CD4-positive, alpha-beta T cell (primary cell): Measurements from ENCODE around the gene GADL1. TPM values are rescaled to one million over a fixed set of nuclear protein-coding genes. Genes with fewer than 3 reads are reported as not detected.
A peak's percentile ranks its signal among the peaks of the same experiment; 100 is the strongest.

Source experiments
- ATAC-seq: fragments of 200-7000 bp; cut with Tn5 transposase; one replicate; pipeline ENCODE4 v1.10.0; 2022; ENCODE audit warnings: mild to moderate bottlenecking; ENCODE audit not compliant: poor library complexity
- CTCF ChIA-PET: fragments of 350-600 bp; sonication (Branson Sonifier 250); formaldehyde crosslinking; loops from one replicate; lab custom pipeline; 2021; ENCODE audit warnings: antibody characterized with exemption, inconsistent platforms; lab: Charles Lee
- POLR2A ChIA-PET: fragments of 350-600 bp; sonication (Branson Sonifier 250); formaldehyde crosslinking; loops from one replicate; lab custom pipeline; 2021; ENCODE audit warnings: antibody characterized with exemption, inconsistent platforms; lab: Charles Lee
- DNase-seq, 14 experiments: peaks; one replicate each; pipeline ENCODE4 v3.0.0-alpha.2; 2013 to 2020; ENCODE audit warnings: mixed read lengths in 2 of 14
- H3K27ac ChIP-seq, 2 donors: one replicate each; pipeline versions ENCODE4 v1.5.1 to v1.7.0; 2013; ENCODE audit warnings: low read length in 2 of 2, low read depth in 1 of 2, mild to moderate bottlenecking in 1 of 2
- H3K27me3 ChIP-seq, 2 experiments: 1 replicate in 1 of 2; 2 replicates in 1 of 2; pipeline versions ENCODE4 v1.6.1 to v1.7.0; 2013; ENCODE audit warnings: low read length in 2 of 2, control low read depth in 1 of 2, mild to moderate bottlenecking in 1 of 2, moderate library complexity in 1 of 2; ENCODE audit not compliant: insufficient read depth in 2 of 2, control insufficient read depth in 1 of 2
- H3K36me3 ChIP-seq: one replicate; pipeline ENCODE4 v1.6.1; 2013; ENCODE audit warnings: low read length, control low read depth; ENCODE audit not compliant: insufficient read depth
- H3K4me1 ChIP-seq: one replicate; pipeline ENCODE4 v1.6.1; 2013; ENCODE audit warnings: low read length, control low read depth; ENCODE audit not compliant: insufficient read depth
- H3K4me3 ChIP-seq: one replicate; pipeline ENCODE4 v1.5.1; 2013; ENCODE audit warnings: mild to moderate bottlenecking, low read length, moderate library complexity
- H3K9me3 ChIP-seq, 2 experiments: 1 replicate in 1 of 2; 2 replicates in 1 of 2; pipeline versions ENCODE4 v1.6.1 to v1.7.0; 2013; ENCODE audit warnings: low read length in 2 of 2, mild to moderate bottlenecking in 2 of 2, control low read depth in 1 of 2, moderate library complexity in 1 of 2; ENCODE audit not compliant: control insufficient read depth in 1 of 2, insufficient read depth in 1 of 2
- H3K27ac Mint-ChIP-seq: one replicate; pipeline ENCODE4 v1.8.0; 2020; ENCODE audit warnings: mixed read lengths
- H3K27me3 Mint-ChIP-seq: one replicate; pipeline ENCODE4 v1.8.0; 2021; ENCODE audit warnings: mixed read lengths
- H3K36me3 Mint-ChIP-seq: one replicate; pipeline ENCODE4 v1.8.0; 2021; ENCODE audit warnings: low read depth, mixed read lengths
- H3K4me1 Mint-ChIP-seq: one replicate; pipeline ENCODE4 v1.8.0; 2021; ENCODE audit warnings: low read depth, mixed read lengths
- H3K4me3 Mint-ChIP-seq: one replicate; pipeline ENCODE4 v1.8.0; 2020; ENCODE audit warnings: mild to moderate bottlenecking, mixed read lengths
- H3K9me3 Mint-ChIP-seq: one replicate; pipeline ENCODE4 v1.8.0; 2020; ENCODE audit warnings: mixed read lengths
- intact Hi-C, 2 experiments: fragments of 100-400 bp; cut with DNase I in 1 of 2; cut with micrococcal nuclease in 1 of 2; formaldehyde crosslinking; loops; one replicate each; pipeline versions ENCODE4 v1.15.1 to v1.9.0; 2023 to 2025; cut with DNase I, micrococcal nuclease
- total RNA-seq, 174 experiments: library from RNA in 2 of 174; stranded (reverse) in 2 of 174; gene quantifications; one replicate each; pipeline ENCODE4 v1.2.3 and lab custom pipeline; 2021 to 2026
- TF ChIP-seq, protein P1 (sequence below): fragments of 200-600 bp; IDR thresholded peaks from one replicate; pipeline ENCODE4 v1.8.0; 2022; ENCODE audit warnings: antibody characterized with exemption, mild to moderate bottlenecking

Gene GADL1
- total RNA-seq, 2 experiments from 2014 or later: not detected

DNA sequence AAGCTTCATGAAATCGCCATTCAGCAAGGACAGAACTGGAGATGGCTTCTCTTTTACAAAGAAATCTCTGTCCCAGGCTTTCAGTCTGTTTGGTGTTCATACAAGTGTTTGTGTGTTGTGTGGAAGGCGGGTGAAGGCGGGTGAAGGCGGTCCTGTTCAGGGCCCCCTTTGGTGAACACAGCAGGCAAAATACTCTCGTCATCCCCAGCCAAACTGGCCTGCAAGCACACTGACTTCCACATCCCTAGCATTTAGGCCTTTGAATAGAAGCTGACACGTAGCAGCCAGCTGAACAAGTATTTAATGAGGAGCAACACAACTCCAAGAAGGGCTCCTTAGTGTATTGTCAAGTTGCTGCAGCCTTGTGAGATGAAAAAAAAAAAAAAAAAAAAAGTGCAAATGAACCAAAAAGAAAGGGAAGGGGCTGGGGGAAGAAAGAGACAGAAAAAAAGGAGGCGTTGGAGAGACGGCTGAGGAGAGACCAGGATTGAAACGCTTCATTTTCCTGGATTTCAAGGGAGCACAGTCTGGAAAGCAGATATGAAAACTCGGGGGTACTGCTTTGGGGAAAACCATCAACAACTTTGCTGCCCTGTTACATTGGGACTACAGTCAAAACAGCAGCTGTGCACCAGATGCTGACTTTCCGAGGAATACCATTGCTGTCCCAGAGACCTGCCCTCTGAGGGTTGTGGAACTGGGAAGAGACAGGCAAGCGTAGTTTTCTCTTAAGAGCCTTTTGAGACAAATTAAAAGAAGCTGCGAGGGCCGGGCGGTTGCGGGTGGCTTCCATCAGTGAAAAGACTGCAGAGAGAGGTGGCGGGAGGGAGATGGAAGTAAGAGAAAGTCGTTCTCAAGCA lies 213.4 kb downstream of the GADL1 start:
- Histone ChIP-seq H3K27ac (peak overlapping the region in 1 of 2 donors; percentile 19), H3K27me3 (no peaks in the 10 kb centered on the region), H3K4me3 (no peak overlapping the region), H3K9me3 (no peaks in the 10 kb centered on the region), H3K36me3 (peaks cover 72% of the 10 kb centered on the region), H3K4me1 (peaks cover 56% of the 10 kb centered on the region)
- H3K27ac Mint-ChIP-seq: peak overlapping the region; percentile 86
- H3K27me3 Mint-ChIP-seq: no peaks in the 10 kb centered on the region
- TF ChIP-seq, protein P1, sequence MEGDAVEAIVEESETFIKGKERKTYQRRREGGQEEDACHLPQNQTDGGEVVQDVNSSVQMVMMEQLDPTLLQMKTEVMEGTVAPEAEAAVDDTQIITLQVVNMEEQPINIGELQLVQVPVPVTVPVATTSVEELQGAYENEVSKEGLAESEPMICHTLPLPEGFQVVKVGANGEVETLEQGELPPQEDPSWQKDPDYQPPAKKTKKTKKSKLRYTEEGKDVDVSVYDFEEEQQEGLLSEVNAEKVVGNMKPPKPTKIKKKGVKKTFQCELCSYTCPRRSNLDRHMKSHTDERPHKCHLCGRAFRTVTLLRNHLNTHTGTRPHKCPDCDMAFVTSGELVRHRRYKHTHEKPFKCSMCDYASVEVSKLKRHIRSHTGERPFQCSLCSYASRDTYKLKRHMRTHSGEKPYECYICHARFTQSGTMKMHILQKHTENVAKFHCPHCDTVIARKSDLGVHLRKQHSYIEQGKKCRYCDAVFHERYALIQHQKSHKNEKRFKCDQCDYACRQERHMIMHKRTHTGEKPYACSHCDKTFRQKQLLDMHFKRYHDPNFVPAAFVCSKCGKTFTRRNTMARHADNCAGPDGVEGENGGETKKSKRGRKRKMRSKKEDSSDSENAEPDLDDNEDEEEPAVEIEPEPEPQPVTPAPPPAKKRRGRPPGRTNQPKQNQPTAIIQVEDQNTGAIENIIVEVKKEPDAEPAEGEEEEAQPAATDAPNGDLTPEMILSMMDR: no peak
- peaks cover 96% of the 10 kb centered on the region for H3K4me1 Mint-ChIP-seq
- H3K36me3 Mint-ChIP-seq: peaks cover 97% of the 10 kb centered on the region
- H3K9me3 Mint-ChIP-seq: no peaks in the 10 kb centered on the region
- CTCF ChIA-PET: interaction anchor here (0.6 kb wide), 1 partner anchor 1846 kb away, joined by 3 read pairs; no protein-coding TSS in a partner anchor
- intact Hi-C loops: loop anchor here (2.0 to 10.0 kb wide), 3 partner anchors 22 to 46 kb away; no protein-coding TSS in a partner anchor
- DNase-seq: no peak
- peak; percentile 9 for ATAC-seq
- POLR2A ChIA-PET: interaction anchor here (0.6 to 4.5 kb wide), 10 partner anchors 7 to 74 kb away, joined by 3 to 33 read pairs (median 4); partner anchors contain the start of gene TGFBR2
- peak overlapping the region; percentile 68 for H3K4me3 Mint-ChIP-seq

- Mint-ChIP-seq H3K4me1 (peaks cover 96% of the 10 kb centered on the region), H3K36me3 (peaks cover 97% of the 10 kb centered on the region), H3K27ac (peak overlapping the region; percentile 86), H3K4me3 (peak overlapping the region; percentile 32), H3K27me3 (no peaks in the 10 kb centered on the region), H3K9me3 (no peaks in the 10 kb centered on the region)
- H3K27ac ChIP-seq: no peak overlapping the region
- H3K4me1 ChIP-seq: peaks cover 59% of the 10 kb centered on the region
- peaks cover 78% of the 10 kb centered on the region for H3K36me3 ChIP-seq
- ChIA-PET POLR2A (interaction anchor here (1.0 to 4.5 kb wide), 7 partner anchors 13 to 72 kb away, joined by 4 to 33 read pairs (median 5); partner anchors contain the start of gene TGFBR2), CTCF (interaction anchor here (1.0 to 1.8 kb wide), 2 partner anchors 25 to 304 kb away, joined by 3 to 5 read pairs; no protein-coding TSS in a partner anchor)
- intact Hi-C loops: no loop called here
- DNase-seq (no peak), ATAC-seq (no peak)
- no peaks in the 10 kb centered on the region for H3K27me3 ChIP-seq
- TF ChIP-seq, protein P1: no peak
- H3K9me3 ChIP-seq: no peaks in the 10 kb centered on the region
- H3K4me3 ChIP-seq: no peak overlapping the region
Observed at GRCh38 chr3:30679045-30679444, 215.4 kb downstream of the GADL1 start.

DNA sequence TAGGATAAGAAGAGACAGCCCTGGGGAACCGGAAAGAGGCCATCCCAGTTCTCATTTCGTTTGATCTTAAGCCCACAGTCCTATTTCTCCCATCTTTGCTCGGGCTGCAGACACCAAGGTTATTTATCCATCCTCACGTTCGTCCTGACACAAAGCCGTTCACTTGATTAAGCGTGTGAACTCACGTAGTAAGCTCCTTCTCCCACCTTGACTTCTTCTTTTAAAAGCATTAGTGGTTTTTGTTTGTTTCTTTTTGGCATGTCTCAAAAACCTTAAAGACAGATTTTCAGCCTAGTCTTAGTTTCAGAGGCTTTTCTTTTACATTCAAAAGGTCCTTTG lies 217.1 kb downstream of the GADL1 start:
- H3K27ac ChIP-seq: no peak overlapping the region
- no peaks in the 10 kb centered on the region for H3K27me3 ChIP-seq
- no peaks in the 10 kb centered on the region for H3K27me3 Mint-ChIP-seq
- peak overlapping the region; percentile 86 for H3K27ac Mint-ChIP-seq
- H3K4me1 ChIP-seq: peaks cover 59% of the 10 kb centered on the region
- H3K9me3 Mint-ChIP-seq: no peaks in the 10 kb centered on the region
- peaks cover 82% of the 10 kb centered on the region for H3K36me3 ChIP-seq
- CTCF ChIA-PET: interaction anchor here (1.0 to 1.3 kb wide), 2 partner anchors 8 to 478 kb away, joined by 3 to 4 read pairs; no protein-coding TSS in a partner anchor
- peaks cover 100% of the 10 kb centered on the region for H3K36me3 Mint-ChIP-seq
- DNase-seq (no peak), ATAC-seq (no peak)
- H3K4me3 ChIP-seq: no peak overlapping the region
- H3K4me1 Mint-ChIP-seq: peaks cover 98% of the 10 kb centered on the region
- no peaks in the 10 kb centered on the region for H3K9me3 ChIP-seq
- POLR2A ChIA-PET: interaction anchor here (0.6 to 4.5 kb wide), 7 partner anchors 12 to 74 kb away, joined by 3 to 33 read pairs (median 5); partner anchors contain the start of gene TGFBR2
- intact Hi-C loops: no loop called here
- H3K4me3 Mint-ChIP-seq: peak overlapping the region; percentile 62
- TF ChIP-seq, protein P1: no peak
